Uterus (tissue), 2 donors: ENCODE measurements around the gene CFAP119.

Source experiments
- POLR2A ChIP-seq, 2 donors: fragments of 450-650 bp; IDR thresholded peaks; one replicate each; pipeline ENCODE4 v1.6.1; 2016; ENCODE audit warnings: antibody characterized with exemption in 2 of 2, mild to moderate bottlenecking in 1 of 2, moderate library complexity in 1 of 2
- TF ChIP-seq, protein P1 (sequence below), 4 experiments: fragments of 200-600 bp in 2 of 4; fragments of 450-650 bp in 2 of 4; sonication (generic) in 2 of 4; IDR thresholded peaks; one replicate each; pipeline ENCODE4 v1.5.1; 2016 to 2019; ENCODE audit warnings: antibody characterized with exemption in 4 of 4, mild to moderate bottlenecking in 2 of 4, moderate library complexity in 1 of 4

GRCh38 chr16:30785126-30786106 is 23.6 kb upstream of the CFAP119 start:
- no peak for TF ChIP-seq POLR2A (IDR thresholded peaks at IDR 0.05)
- TF ChIP-seq, protein P1, sequence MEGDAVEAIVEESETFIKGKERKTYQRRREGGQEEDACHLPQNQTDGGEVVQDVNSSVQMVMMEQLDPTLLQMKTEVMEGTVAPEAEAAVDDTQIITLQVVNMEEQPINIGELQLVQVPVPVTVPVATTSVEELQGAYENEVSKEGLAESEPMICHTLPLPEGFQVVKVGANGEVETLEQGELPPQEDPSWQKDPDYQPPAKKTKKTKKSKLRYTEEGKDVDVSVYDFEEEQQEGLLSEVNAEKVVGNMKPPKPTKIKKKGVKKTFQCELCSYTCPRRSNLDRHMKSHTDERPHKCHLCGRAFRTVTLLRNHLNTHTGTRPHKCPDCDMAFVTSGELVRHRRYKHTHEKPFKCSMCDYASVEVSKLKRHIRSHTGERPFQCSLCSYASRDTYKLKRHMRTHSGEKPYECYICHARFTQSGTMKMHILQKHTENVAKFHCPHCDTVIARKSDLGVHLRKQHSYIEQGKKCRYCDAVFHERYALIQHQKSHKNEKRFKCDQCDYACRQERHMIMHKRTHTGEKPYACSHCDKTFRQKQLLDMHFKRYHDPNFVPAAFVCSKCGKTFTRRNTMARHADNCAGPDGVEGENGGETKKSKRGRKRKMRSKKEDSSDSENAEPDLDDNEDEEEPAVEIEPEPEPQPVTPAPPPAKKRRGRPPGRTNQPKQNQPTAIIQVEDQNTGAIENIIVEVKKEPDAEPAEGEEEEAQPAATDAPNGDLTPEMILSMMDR (IDR thresholded peaks at IDR 0.05), result no peak
